IMR-90 (cell line): ENCODE results near the gene DISC1. TPM values are rescaled to one million over a fixed set of nuclear protein-coding genes. Genes with fewer than 3 reads are reported as not detected.

ENCODE experiments used
- ATAC-seq: fragments of 200-7000 bp; cut with Tn5 transposase; 2 replicates; pipeline ENCODE4 v1.9.1; 2020; ENCODE audit warnings: low read depth, mild to moderate bottlenecking, moderate library complexity
- BruUV-seq: library from RNA; stranded (reverse); fragments of 400-500 nt; replicated peaks from 2 replicates; lab custom pipeline; 2021; lab: Mats Ljungman, UMichigan
- CTCF ChIA-PET: fragments of 300-600 bp; formaldehyde crosslinking; extraction: SDS; loops from one replicate; lab custom pipeline; 2021; ENCODE audit warnings: antibody characterized with exemption; lab: Yijun Ruan, JAX
- POLR2A ChIA-PET: fragments of 300-600 bp; sonication (Branson Sonifier 250); formaldehyde crosslinking; loops from one replicate; lab custom pipeline; 2022; ENCODE audit warnings: antibody characterized with exemption; ENCODE audit not compliant: unreplicated experiment; lab: Charles Lee
- DNase-seq: peaks from one replicate; pipeline ENCODE4 v3.0.0; 2013
- H2AFZ ChIP-seq: replicated peaks from 2 replicates; pipeline ENCODE3; 2013; ENCODE audit warnings: low read length, mild to moderate bottlenecking; ENCODE audit not compliant: poor library complexity
- H2AK5ac ChIP-seq: 2 replicates; pipeline ENCODE4 v1.6.1; 2013; ENCODE audit warnings: low read depth, low read length, inconsistent platforms
- H2AK9ac ChIP-seq: replicated peaks from 2 replicates; pipeline ENCODE3; 2013; ENCODE audit warnings: mild to moderate bottlenecking, low read depth, low read length, moderate library complexity; ENCODE audit not compliant: poor library complexity
- H2BK120ac ChIP-seq: 2 replicates; pipeline ENCODE4 v1.6.1; 2013; ENCODE audit warnings: low read depth, low read length, inconsistent platforms
- H2BK15ac ChIP-seq: 3 replicates; pipeline ENCODE4 v1.6.1; 2013; ENCODE audit warnings: low read depth, low read length, inconsistent platforms
- H2BK20ac ChIP-seq: 2 replicates; pipeline ENCODE4 v1.6.1; 2013; ENCODE audit warnings: low read depth, mild to moderate bottlenecking, inconsistent platforms, low read length, moderate library complexity
- H2BK5ac ChIP-seq: 2 replicates; pipeline ENCODE4 v1.6.1; 2013; ENCODE audit warnings: mild to moderate bottlenecking, low read depth, low read length, inconsistent platforms; ENCODE audit not compliant: poor library complexity, severe bottlenecking
- H3K14ac ChIP-seq: replicated peaks from 2 replicates; pipeline ENCODE4 v1.6.1; 2013; ENCODE audit warnings: low read depth, low read length, inconsistent platforms
- H3K18ac ChIP-seq: 2 replicates; pipeline ENCODE4 v1.6.1; 2013; ENCODE audit warnings: low read depth, low read length, control low read depth
- H3K23ac ChIP-seq: 2 replicates; pipeline ENCODE4 v1.6.1; 2013; ENCODE audit warnings: low read depth, low read length, inconsistent platforms
- H3K27ac ChIP-seq: 2 replicates; pipeline ENCODE4 v1.5.1; 2013; ENCODE audit warnings: mild to moderate bottlenecking, control low read depth, low read length; ENCODE audit not compliant: insufficient read depth
- H3K27me3 ChIP-seq: 2 replicates; pipeline ENCODE4 v1.6.1; 2013; ENCODE audit warnings: low read length; ENCODE audit not compliant: control insufficient read depth, insufficient read depth
- H3K36me3 ChIP-seq: 2 replicates; pipeline ENCODE4 v1.6.1; 2013; ENCODE audit warnings: low read length, mixed read lengths; ENCODE audit not compliant: control insufficient read depth, insufficient read depth
- H3K4ac ChIP-seq: 2 replicates; pipeline ENCODE4 v1.6.1; 2013; ENCODE audit warnings: low read depth, low read length, inconsistent platforms
- H3K4me1 ChIP-seq: 2 replicates; pipeline ENCODE4 v1.6.1; 2013; ENCODE audit warnings: low read length, mixed read lengths; ENCODE audit not compliant: control insufficient read depth, insufficient read depth
- H3K4me2 ChIP-seq: 2 replicates; pipeline ENCODE4 v1.6.1; 2013; ENCODE audit warnings: low read depth, mild to moderate bottlenecking, control low read depth, low read length, moderate library complexity
- H3K4me3 ChIP-seq: 2 replicates; pipeline ENCODE4 v1.5.1; 2013; ENCODE audit warnings: low read depth, mild to moderate bottlenecking, control low read depth, low read length, moderate library complexity; ENCODE audit not compliant: insufficient read depth
- H3K56ac ChIP-seq: 2 replicates; pipeline ENCODE4 v1.6.1; 2013; ENCODE audit warnings: low read length, inconsistent platforms; ENCODE audit not compliant: insufficient read depth; ENCODE audit errors: extremely low read depth
- H3K79me1 ChIP-seq, 2 experiments: 2 replicates each; pipeline ENCODE4 v1.6.1; 2013; ENCODE audit warnings: low read length in 2 of 2, inconsistent platforms in 1 of 2, low read depth in 1 of 2
- H3K9ac ChIP-seq: 2 replicates; pipeline ENCODE4 v1.6.1; 2013; ENCODE audit warnings: low read depth, low read length, control low read depth
- H3K9me1 ChIP-seq: 2 replicates; pipeline ENCODE4 v1.6.1; 2013; ENCODE audit warnings: low read length, inconsistent platforms; ENCODE audit not compliant: insufficient read depth
- H3K9me3 ChIP-seq: 2 replicates; pipeline ENCODE4 v1.6.1; 2013; ENCODE audit warnings: low read length; ENCODE audit not compliant: control insufficient read depth, insufficient read depth
- H4K20me1 ChIP-seq: 2 replicates; pipeline ENCODE4 v1.6.1; 2013; ENCODE audit warnings: low read length, inconsistent platforms; ENCODE audit not compliant: insufficient read depth
- H4K5ac ChIP-seq: 2 replicates; pipeline ENCODE4 v1.6.1; 2013; ENCODE audit warnings: mild to moderate bottlenecking, low read depth, low read length, control low read depth
- H4K8ac ChIP-seq, 2 experiments: 2 replicates each; pipeline ENCODE4 v1.6.1; 2013; ENCODE audit warnings: low read depth in 2 of 2, low read length in 2 of 2, control low read depth in 1 of 2, inconsistent platforms in 1 of 2
- H4K91ac ChIP-seq: 2 replicates; pipeline ENCODE4 v1.6.1; 2013; ENCODE audit warnings: low read depth, low read length, inconsistent platforms; ENCODE audit not compliant: insufficient read depth
- CHD1 ChIP-seq: IDR thresholded peaks from 2 replicates; pipeline ENCODE4 v1.6.1; 2012; ENCODE audit warnings: low read depth, low read length, improper control_type of control experiment
- MAZ ChIP-seq: IDR thresholded peaks from 2 replicates; pipeline ENCODE4 v1.6.1; 2012; ENCODE audit warnings: low read depth, mild to moderate bottlenecking, low read length, improper control_type of control experiment, moderate library complexity, borderline replicate concordance
- NFE2L2 ChIP-seq: fragments of 150-350 bp; IDR thresholded peaks from 2 replicates; pipeline ENCODE4 v1.6.1; 2016; ENCODE audit warnings: low read depth, mild to moderate bottlenecking, low read length
- POLR2A ChIP-seq: IDR thresholded peaks from 2 replicates; pipeline ENCODE4 v1.6.1; 2012; ENCODE audit warnings: mild to moderate bottlenecking, low read depth, low read length
- RFX5 ChIP-seq: IDR thresholded peaks from 2 replicates; pipeline ENCODE4 v1.8.0; 2012; ENCODE audit warnings: low read depth, mild to moderate bottlenecking, low read length, moderate library complexity
- SMC3 ChIP-seq: fragments of 150-350 bp; IDR thresholded peaks from 2 replicates; pipeline ENCODE4 v1.6.1; 2016; ENCODE audit warnings: low read depth, mild to moderate bottlenecking, antibody characterized with exemption, low read length, moderate library complexity
- USF2 ChIP-seq: fragments of 150-350 bp; IDR thresholded peaks from 2 replicates; pipeline ENCODE4 v1.6.1; 2017; ENCODE audit warnings: mild to moderate bottlenecking, antibody characterized with exemption, low read length, low read depth
- WGBS, 2 experiments: methylation state at CpG; one replicate each; pipeline versions ENCODE4 v1.1.5 to v1.1.7; 2013; ENCODE audit warnings: missing lambda C conversion rate in 2 of 2; ENCODE audit not compliant: insufficient read length in 1 of 2; ENCODE audit errors: extremely low coverage in 2 of 2; 5-methylcytosine and 5-hydroxymethylcytosine counted together
- dilution Hi-C: fragments of 300-500 bp; cut with HindIII; formaldehyde crosslinking; loops from one replicate; pipeline ENCODE4 v1.14.3; 2018; ENCODE audit warnings: low sequenced_read_pairs; ENCODE audit not compliant: unreplicated experiment
- in situ Hi-C: fragments of 300-500 bp; cut with MboI; formaldehyde crosslinking; loops from 3 replicates; pipeline ENCODE4 v1.14.3; 2019; ENCODE audit warnings: low sequenced_read_pairs, inconsistent platforms, mixed read lengths
- intact Hi-C: fragments of 100-400 bp; cut with micrococcal nuclease; formaldehyde crosslinking; loops from 2 replicates; pipeline ENCODE4 v1.10.0; 2022
- polyA plus RNA-seq, 3 experiments: library from polyadenylated mRNA; depleted of rRNA; stranded (reverse); fragments of >200 nt; gene quantifications; 2 replicates each; pipeline ENCODE4 v1.2.3, GENCODE V29; 2012; ENCODE audit warnings: low replicate concordance in 1 of 3
- total RNA-seq: library from RNA; depleted of rRNA; stranded (reverse); fragments of >200 nt; gene quantifications from 2 replicates; pipeline ENCODE4 v1.2.3, GENCODE V29; 2012
- TF ChIP-seq, protein P1 (sequence below): conservative IDR thresholded peaks from 2 replicates; pipeline ENCODE4 v1.5.1; 2012; ENCODE audit warnings: mild to moderate bottlenecking, low read depth, low read length, improper control_type of control experiment

DISC1 gene
- total and polyA plus RNA-seq, 2 of the 4 experiments (the other 2 are of a cell fraction) = 2.2 to 7.0 TPM

DNA sequence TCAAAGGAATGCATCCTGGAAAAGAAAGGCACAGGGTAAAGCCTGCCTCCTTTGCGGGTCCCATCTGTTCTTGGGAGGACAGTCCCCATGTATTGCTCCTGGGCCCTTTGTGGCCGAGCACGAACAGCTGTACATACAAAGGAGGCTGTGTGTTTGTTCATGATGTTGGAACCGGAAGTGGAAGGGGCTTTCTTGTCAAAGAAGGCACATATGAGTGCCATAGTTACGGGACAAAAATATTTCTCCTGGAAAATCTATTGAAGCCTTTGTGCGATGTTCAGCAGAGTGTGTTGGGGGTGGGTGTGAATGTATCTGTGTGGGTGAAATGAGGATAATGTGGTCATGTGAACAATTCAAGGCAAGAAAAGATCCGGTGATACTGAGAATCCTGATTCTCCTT lies 297.6 kb downstream of the DISC1 start:
- TF ChIP-seq MAZ (no peak), SMC3 (no peak), POLR2A (no peak), USF2 (no peak), NFE2L2 (no peak), CHD1 (no peak), RFX5 (no peak)
- TF ChIP-seq, protein P1, sequence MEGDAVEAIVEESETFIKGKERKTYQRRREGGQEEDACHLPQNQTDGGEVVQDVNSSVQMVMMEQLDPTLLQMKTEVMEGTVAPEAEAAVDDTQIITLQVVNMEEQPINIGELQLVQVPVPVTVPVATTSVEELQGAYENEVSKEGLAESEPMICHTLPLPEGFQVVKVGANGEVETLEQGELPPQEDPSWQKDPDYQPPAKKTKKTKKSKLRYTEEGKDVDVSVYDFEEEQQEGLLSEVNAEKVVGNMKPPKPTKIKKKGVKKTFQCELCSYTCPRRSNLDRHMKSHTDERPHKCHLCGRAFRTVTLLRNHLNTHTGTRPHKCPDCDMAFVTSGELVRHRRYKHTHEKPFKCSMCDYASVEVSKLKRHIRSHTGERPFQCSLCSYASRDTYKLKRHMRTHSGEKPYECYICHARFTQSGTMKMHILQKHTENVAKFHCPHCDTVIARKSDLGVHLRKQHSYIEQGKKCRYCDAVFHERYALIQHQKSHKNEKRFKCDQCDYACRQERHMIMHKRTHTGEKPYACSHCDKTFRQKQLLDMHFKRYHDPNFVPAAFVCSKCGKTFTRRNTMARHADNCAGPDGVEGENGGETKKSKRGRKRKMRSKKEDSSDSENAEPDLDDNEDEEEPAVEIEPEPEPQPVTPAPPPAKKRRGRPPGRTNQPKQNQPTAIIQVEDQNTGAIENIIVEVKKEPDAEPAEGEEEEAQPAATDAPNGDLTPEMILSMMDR = no peak
- no peak overlapping the region for H3K23ac ChIP-seq
- no peaks in the 10 kb centered on the region for H3K27me3 ChIP-seq
- no peaks in the 10 kb centered on the region for H3K79me1 ChIP-seq
- H3K27ac ChIP-seq = no peak overlapping the region
- H4K8ac ChIP-seq = no peak overlapping the region
- in situ Hi-C loops (no loop called here), dilution Hi-C loops (no loop called here), intact Hi-C loops (no loop called here)
- ChIA-PET POLR2A (no interaction called here), CTCF (no interaction called here)
- H2AK9ac ChIP-seq = no peak overlapping the region
- no peak overlapping the region for H3K18ac ChIP-seq
- no peak overlapping the region for H2BK20ac ChIP-seq
- H3K9me3 ChIP-seq = no peaks in the 10 kb centered on the region
- H3K4ac ChIP-seq = no peak overlapping the region
- H2BK15ac ChIP-seq = no peak overlapping the region
- H4K91ac ChIP-seq = no peak overlapping the region
- H3K4me3 ChIP-seq = no peak overlapping the region
- peaks cover 3% of the 10 kb centered on the region for H3K4me1 ChIP-seq
- 94% methylated on average over 3 of the region's 7 CpGs; no CpG with 5 or more reads in 1 of the 2 experiments for WGBS, 2 experiments
- H3K36me3 ChIP-seq = no peaks in the 10 kb centered on the region
- H2BK120ac ChIP-seq = no peak overlapping the region
- no peak overlapping the region for H3K4me2 ChIP-seq
- no peaks in the 10 kb centered on the region for H4K20me1 ChIP-seq
- ATAC-seq (no peak), DNase-seq (no peak)
- H3K9me1 ChIP-seq = peaks cover 5% of the 10 kb centered on the region; the same call in 1 of the 2 replicates
- H3K56ac ChIP-seq = no peak overlapping the region
- H3K14ac ChIP-seq = no peak overlapping the region
- no peak overlapping the region for H2BK5ac ChIP-seq
- no peak overlapping the region for H2AFZ ChIP-seq
- H4K5ac ChIP-seq = no peak overlapping the region
- H3K9ac ChIP-seq = no peak overlapping the region
- no peak overlapping the region for H2AK5ac ChIP-seq
- BruUV-seq = no TSS peak
